ENCODE results near the gene UGDH. TPM values are rescaled to one million over a fixed set of nuclear protein-coding genes. Genes with fewer than 3 reads are reported as not detected.
"Not testable (repeated sequence)": the region's sequence is repeated elsewhere in the genome, so short reads cannot be mapped to it uniquely, and the experiment has no call there.

UGDH gene
- total and polyA plus RNA-seq, 2 donors (not counting 3 experiments of a cell fraction or from before 2014, with no cell fraction given), result 41.3 to 62.1 TPM

GRCh38 chr4:39533541-39533940 lies 6.3 kb upstream of the UGDH start:
- Histone ChIP-seq H3K27ac (ENCODE audit: insufficient read depth, low read depth, low read length) (no peak overlapping the region), H3K9ac (replicated peaks; ENCODE audit: extremely low read depth, insufficient read depth, low read length) (no peak overlapping the region), H3K36me3 (ENCODE audit: control insufficient read depth in 2 of 2, extremely low read depth in 1 of 2, insufficient read depth in 2 of 2, low read length in 2 of 2) (no peaks in the 10 kb centered on the region), H3K4me3 (replicated peaks in 1 of 3; ENCODE audit: insufficient read depth in 1 of 3, low read depth in 1 of 3, low read length in 3 of 3) (no peak overlapping the region), H3K9me1 (replicated peaks; ENCODE audit: control insufficient read depth, extremely low read depth, insufficient read depth, low read length) (no peaks in the 10 kb centered on the region), H3K79me2 (ENCODE audit: control insufficient read depth, insufficient read depth, low read length) (no peaks in the 10 kb centered on the region), H2AFZ (ENCODE audit: low read depth, low read length) (no peak overlapping the region), H3K27me3 (ENCODE audit: control insufficient read depth in 2 of 2, insufficient read depth in 2 of 2, low read length in 2 of 2) (no peaks in the 10 kb centered on the region), H3K9me3 (replicated peaks; ENCODE audit: control insufficient read depth, insufficient read depth, low read length) (no peaks in the 10 kb centered on the region), H3K4me2 (ENCODE audit: insufficient read depth, low read length) (no peak overlapping the region), H3K4me1 (ENCODE audit: control insufficient read depth, extremely low read depth, insufficient read depth, low read length) (peaks cover under 1% of the 10 kb centered on the region), H4K20me1 (replicated peaks; ENCODE audit: control insufficient read depth, extremely low read depth, insufficient read depth, low read length) (no peaks in the 10 kb centered on the region)
- ChIA-PET CTCF (no interaction called here), POLR2A (no interaction called here)
- TF ChIP-seq JUN (IDR thresholded peaks at IDR 0.05; ENCODE audit: borderline replicate concordance, insufficient read depth, insufficient read length, low read depth) (no peak), FOS (IDR thresholded peaks at IDR 0.05; ENCODE audit: borderline replicate concordance, insufficient read depth, low read length) (no peak), MAX (IDR thresholded peaks at IDR 0.05; ENCODE audit: insufficient read depth, insufficient read length) (no peak)
- dilution Hi-C loops (cut with MboI; ENCODE audit: extremely low pct_ligation_motif_present, low sequenced_read_pairs) (no loop called here), intact Hi-C loops (cut with micrococcal nuclease) (no loop called here)
- DNase-seq (ENCODE audit: low read depth, low spot score), result no peak
- no peak for FAIRE-seq
- BruUV-seq (replicated peaks), result no TSS peak

GRCh38 chr4:39532237-39532636 lies 5.0 kb upstream of the UGDH start:
- DNase-seq (ENCODE audit: low read depth, low spot score); intact Hi-C loops (cut with micrococcal nuclease); H3K9ac ChIP-seq (replicated peaks; ENCODE audit: extremely low read depth, insufficient read depth, low read length); BruUV-seq (replicated peaks); POLR2A ChIA-PET; H3K4me2 ChIP-seq (ENCODE audit: insufficient read depth, low read length); dilution Hi-C loops (cut with MboI; ENCODE audit: extremely low pct_ligation_motif_present, low sequenced_read_pairs); H3K27ac ChIP-seq (ENCODE audit: insufficient read depth, low read depth, low read length); H3K79me2 ChIP-seq (ENCODE audit: control insufficient read depth, insufficient read depth, low read length); H4K20me1 ChIP-seq (replicated peaks; ENCODE audit: control insufficient read depth, extremely low read depth, insufficient read depth, low read length); H3K9me3 ChIP-seq (replicated peaks; ENCODE audit: control insufficient read depth, insufficient read depth, low read length); FAIRE-seq; H3K4me3 ChIP-seq (replicated peaks in 1 of 3; ENCODE audit: insufficient read depth in 1 of 3, low read depth in 1 of 3, low read length in 3 of 3); CTCF ChIA-PET; H3K9me1 ChIP-seq (replicated peaks; ENCODE audit: control insufficient read depth, extremely low read depth, insufficient read depth, low read length); H3K4me1 ChIP-seq (ENCODE audit: control insufficient read depth, extremely low read depth, insufficient read depth, low read length); H3K36me3 ChIP-seq (ENCODE audit: control insufficient read depth in 2 of 2, extremely low read depth in 1 of 2, insufficient read depth in 2 of 2, low read length in 2 of 2); H2AFZ ChIP-seq (ENCODE audit: low read depth, low read length); H3K27me3 ChIP-seq (ENCODE audit: control insufficient read depth in 2 of 2, insufficient read depth in 2 of 2, low read length in 2 of 2): not testable (repeated sequence)
